GM18909 (cell line): ENCODE measurements around the gene AKT1S1.

Experiments
- ATAC-seq: cut with Tn5 transposase; IDR thresholded peaks from one replicate; pipeline ENCODE4 v1.9.1; 2021; ENCODE audit warnings: mild to moderate bottlenecking; ENCODE audit not compliant: unreplicated experiment, poor library complexity

The AKT1S1 gene

GRCh38 chr19:49857061-49857837 is 19.9 kb downstream of the AKT1S1 start:
- ATAC-seq, result no peak

GRCh38 chr19:49856574-49857021 is 20.6 kb downstream of the AKT1S1 start:
- ATAC-seq, result no peak

- no peak for ATAC-seq
These were observed 21.2 kb downstream of the AKT1S1 start for GRCh38 chr19:49855676-49856573.

- ATAC-seq, result no peak
These were observed 21.9 kb downstream of the AKT1S1 start for GRCh38 chr19:49855277-49855675.

- ATAC-seq, result no peak
These were observed 22.5 kb downstream of the AKT1S1 start for GRCh38 chr19:49854378-49855263.

- ATAC-seq, result no peak
These were observed 23.2 kb downstream of the AKT1S1 start for GRCh38 chr19:49853852-49854377.

GRCh38 chr19:49852631-49853126 is 24.5 kb downstream of the AKT1S1 start:
- no peak for ATAC-seq

GRCh38 chr19:49851456-49852259 is 25.5 kb downstream of the AKT1S1 start:
- ATAC-seq, result no peak

- peak; percentile 75 for ATAC-seq
These were observed 26.4 kb downstream of the AKT1S1 start, which contains the start of gene PTOV1 for GRCh38 chr19:49850487-49851342. TSS of gene PTOV1 (plus strand) at chr19:49851159.

GRCh38 chr19:49850221-49850486 is 27.0 kb downstream of the AKT1S1 start:
- no peak for ATAC-seq

GRCh38 chr19:49849433-49850220 is 27.5 kb downstream of the AKT1S1 start:
- no peak for ATAC-seq

- no peak for ATAC-seq
These were observed 28.2 kb downstream of the AKT1S1 start for GRCh38 chr19:49848938-49849337.

GRCh38 chr19:49847731-49848696 is 29.1 kb downstream of the AKT1S1 start:
- ATAC-seq, result no peak

GRCh38 chr19:49846408-49846807 is 30.7 kb downstream of the AKT1S1 start:
- ATAC-seq, result no peak

GRCh38 chr19:49845414-49845813 is 31.7 kb downstream of the AKT1S1 start:
- ATAC-seq, result no peak
